ENCODE measurements around the gene STAT2. TPM values are rescaled to one million over a fixed set of nuclear protein-coding genes. Genes with fewer than 3 reads are reported as not detected.

STAT2 gene
- total and polyA plus RNA-seq, 9 donors = 56.1 to 161 (median 90.2) TPM

- Histone ChIP-seq H3K27ac (no peak within 1 kb of the TSS), H3K27me3 (no peaks in the 10 kb centered on the region), H3K4me1 (ENCODE audit: insufficient read depth) (peaks cover 6% of the 10 kb centered on the region), H3K36me3 (no peaks in the 10 kb centered on the region), H3K9me3 (no peaks in the 10 kb centered on the region), H3K4me3 (no peak within 1 kb of the TSS)
- no peak for DNase-seq
- intact Hi-C loops (cut with DNase I) = no loop called here
- TF ChIP-seq POLR2A (IDR thresholded peaks at IDR 0.05) = no peak
- no peak for TF ChIP-seq EP300 (IDR thresholded peaks at IDR 0.05)
- TF ChIP-seq CTCF (IDR thresholded peaks at IDR 0.05) = no peak
- 92 to 93% (median 93%) methylated on average over 10 of the region's 10 CpGs for WGBS, 3 donors
Measured at GRCh38 chr12:56362130-56363059, 2.5 kb upstream of the STAT2 start, which contains the start of gene APOF. Gene APOF (minus strand): TSS chr12:56362857. CDS start chr12:56362745, 112 bp downstream.

- no peak for DNase-seq
- H3K27me3 ChIP-seq = no peaks in the 10 kb centered on the region
- H3K9me3 ChIP-seq = no peaks in the 10 kb centered on the region
- no peak overlapping the region for H3K27ac ChIP-seq
- intact Hi-C loops (cut with DNase I) = no loop called here
- H3K4me3 ChIP-seq = no peak overlapping the region
- 67 to 79% (median 74%) methylated on average over 8 of the region's 8 CpGs for WGBS, 3 donors
- H3K36me3 ChIP-seq = no peaks in the 10 kb centered on the region
- peaks cover 6% of the 10 kb centered on the region for H3K4me1 ChIP-seq (ENCODE audit: insufficient read depth)
- TF ChIP-seq CTCF (IDR thresholded peaks at IDR 0.05) (no peak), POLR2A (IDR thresholded peaks at IDR 0.05) (no peak), EP300 (IDR thresholded peaks at IDR 0.05) (no peak)
Measured at GRCh38 chr12:56361487-56362129, 1.7 kb upstream of the STAT2 start.

- WGBS, 3 donors = 0% methylated on average over 1 of the region's 1 CpG
- Histone ChIP-seq H3K27ac (peak overlapping the region in 1 of 2 donors; percentile 83), H3K4me3 (peak overlapping the region; percentile 83), H3K9me3 (no peaks in the 10 kb centered on the region), H3K4me1 (ENCODE audit: insufficient read depth) (peaks cover 6% of the 10 kb centered on the region), H3K36me3 (no peaks in the 10 kb centered on the region), H3K27me3 (no peaks in the 10 kb centered on the region)
- intact Hi-C loops (cut with DNase I) = loop anchor here in 1 of 4 donors (10.0 kb wide), 1 partner anchor 96 kb away; the partner anchor contains the start of gene MIP
- DNase-seq = no peak
- TF ChIP-seq CTCF (IDR thresholded peaks at IDR 0.05) (no peak), EP300 (IDR thresholded peaks at IDR 0.05) (no peak), POLR2A (IDR thresholded peaks at IDR 0.05) (no peak)
Measured at GRCh38 chr12:56358836-56359532, 923 bp downstream of the STAT2 start.

GRCh38 chr12:56351325-56351724, 8.6 kb downstream of the STAT2 start:
- TF ChIP-seq POLR2A (IDR thresholded peaks at IDR 0.05) (no peak), EP300 (IDR thresholded peaks at IDR 0.05) (no peak), CTCF (IDR thresholded peaks at IDR 0.05) (no peak)
- Histone ChIP-seq H3K4me1 (ENCODE audit: insufficient read depth) (no peaks in the 10 kb centered on the region), H3K27ac (no peak overlapping the region), H3K36me3 (no peaks in the 10 kb centered on the region), H3K4me3 (no peak overlapping the region), H3K27me3 (no peaks in the 10 kb centered on the region), H3K9me3 (no peaks in the 10 kb centered on the region)
- DNase-seq = no peak
- intact Hi-C loops (cut with DNase I) = loop anchor here in 1 of 4 donors (10.0 kb wide), 1 partner anchor 103 kb away; the partner anchor contains the start of gene MIP
- WGBS, 3 donors = 86 to 92% (median 92%) methylated on average over 2 of the region's 2 CpGs
